AG20443 (cell line): ENCODE data around the gene GAS7.

Source experiments
- DNase-seq: peaks from one replicate; pipeline ENCODE4 v3.0.0; 2012; ENCODE audit warnings: low spot score, mixed read lengths

The GAS7 gene

DNA sequence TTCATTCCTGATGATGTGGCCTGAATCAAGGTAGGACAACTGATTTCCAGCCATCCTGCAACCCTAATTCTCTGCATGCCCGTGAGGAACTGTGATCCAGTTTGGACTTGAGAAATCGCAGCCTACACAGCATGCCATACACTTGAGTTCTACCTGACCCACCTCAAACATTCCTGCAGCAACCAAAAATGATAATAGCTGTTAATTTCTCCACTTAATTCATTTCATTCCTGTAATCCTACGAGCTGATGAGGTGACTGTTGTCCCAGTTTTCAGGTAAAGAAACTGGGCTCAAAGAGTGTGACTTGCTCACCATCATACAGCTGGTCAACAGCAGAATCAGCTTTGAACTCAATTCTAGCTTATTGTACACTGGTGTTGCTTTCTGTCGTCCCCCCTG is 2.2 kb upstream of the GAS7 start:
- no peak for DNase-seq

DNA sequence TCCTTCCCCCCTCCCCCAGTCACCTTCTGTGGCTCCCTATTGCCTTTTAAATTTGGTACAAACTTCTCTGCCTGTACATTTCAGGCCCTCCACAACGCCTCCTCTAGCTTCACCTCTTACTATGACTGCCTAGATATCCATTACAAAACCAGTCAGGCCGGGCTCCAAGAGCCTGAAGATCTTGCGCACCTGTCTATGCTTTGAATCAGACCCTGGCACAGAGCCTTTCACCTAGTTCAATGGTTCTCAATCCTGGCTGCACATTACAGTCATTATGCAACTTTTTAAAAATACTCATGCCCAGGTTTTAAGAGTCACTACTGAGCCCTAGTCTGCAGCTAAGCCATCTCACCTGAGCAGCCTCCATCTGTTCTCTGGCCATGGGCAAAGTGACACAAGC is 1.6 kb upstream of the GAS7 start:
- DNase-seq, result no peak

DNA sequence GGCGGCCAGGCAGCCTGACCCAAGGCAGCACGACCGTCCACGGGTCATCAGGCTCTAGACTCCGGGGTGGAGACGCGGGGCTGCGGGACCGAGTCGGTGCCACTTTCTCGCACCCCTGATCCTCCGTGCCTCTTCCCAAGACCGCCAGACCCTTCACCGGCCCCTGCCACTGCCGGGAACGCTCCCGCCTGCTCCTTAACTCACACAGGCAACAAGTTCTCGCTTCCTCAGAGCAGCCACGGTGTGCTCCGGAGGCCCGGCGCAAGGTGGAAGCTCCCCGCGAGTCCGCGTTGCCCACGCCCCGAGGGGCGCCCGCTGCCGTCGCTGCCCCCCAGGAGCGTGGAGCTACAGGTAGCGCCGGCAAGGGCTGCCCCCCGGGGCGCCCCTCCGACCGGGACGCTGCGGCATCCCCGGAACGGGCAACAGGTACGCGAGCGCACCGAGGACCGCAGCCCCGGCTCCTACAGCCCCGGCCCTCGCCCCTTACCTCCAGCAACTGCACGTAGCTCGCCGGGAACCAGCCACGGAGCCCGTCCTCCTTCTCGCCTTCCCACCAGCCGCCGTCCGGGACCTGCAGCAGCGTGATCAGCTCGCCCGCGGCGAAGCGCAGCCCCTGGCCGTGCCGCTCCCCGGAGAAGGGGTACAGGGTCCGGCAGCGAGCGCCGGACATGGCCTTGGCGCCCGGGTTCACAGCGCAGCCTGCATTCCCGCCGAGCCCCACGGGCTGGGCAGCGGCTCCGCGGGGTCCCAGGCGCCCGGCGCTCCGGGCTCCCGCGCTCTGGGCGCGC is 491 bp downstream of the GAS7 start:
- DNase-seq, result peak; percentile 45

DNA sequence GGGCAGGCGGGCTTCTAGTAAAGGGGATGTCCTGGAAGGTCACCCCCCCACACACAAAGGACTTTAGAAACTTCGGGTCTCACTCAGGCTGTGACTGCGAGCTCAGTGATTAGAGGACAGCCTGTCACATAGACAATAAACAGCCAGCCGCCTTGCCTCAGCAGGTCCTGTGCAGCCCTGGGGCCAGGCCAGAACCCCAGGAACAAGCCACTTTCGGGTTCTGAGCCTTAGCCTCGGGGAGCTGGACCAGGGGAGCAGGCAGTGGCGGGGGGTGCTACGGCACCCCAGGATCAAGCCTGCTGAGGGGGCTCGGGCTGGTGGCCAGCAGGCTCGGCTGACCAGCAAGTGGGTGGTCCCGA is 1.1 kb downstream of the GAS7 start:
- DNase-seq, result no peak

DNA sequence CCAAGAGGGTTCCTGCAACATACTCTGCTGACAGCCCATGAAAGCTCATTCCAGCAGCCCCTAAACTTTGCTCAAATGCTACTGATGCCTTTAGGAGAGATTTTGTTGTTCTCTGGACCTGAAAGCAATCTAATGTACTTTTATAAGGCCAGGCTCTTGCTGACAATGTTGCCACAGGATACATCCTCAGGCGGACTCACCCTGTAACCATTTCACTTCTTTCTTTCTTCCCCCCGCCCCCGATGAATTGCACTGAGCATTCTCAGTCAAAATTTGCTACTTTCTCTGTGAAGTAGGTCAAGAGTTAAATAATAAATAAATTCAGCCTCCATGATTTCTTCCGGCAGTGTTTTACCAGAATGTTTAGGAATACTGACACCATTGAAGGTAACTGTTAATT is 1.5 kb downstream of the GAS7 start:
- no peak for DNase-seq

DNA sequence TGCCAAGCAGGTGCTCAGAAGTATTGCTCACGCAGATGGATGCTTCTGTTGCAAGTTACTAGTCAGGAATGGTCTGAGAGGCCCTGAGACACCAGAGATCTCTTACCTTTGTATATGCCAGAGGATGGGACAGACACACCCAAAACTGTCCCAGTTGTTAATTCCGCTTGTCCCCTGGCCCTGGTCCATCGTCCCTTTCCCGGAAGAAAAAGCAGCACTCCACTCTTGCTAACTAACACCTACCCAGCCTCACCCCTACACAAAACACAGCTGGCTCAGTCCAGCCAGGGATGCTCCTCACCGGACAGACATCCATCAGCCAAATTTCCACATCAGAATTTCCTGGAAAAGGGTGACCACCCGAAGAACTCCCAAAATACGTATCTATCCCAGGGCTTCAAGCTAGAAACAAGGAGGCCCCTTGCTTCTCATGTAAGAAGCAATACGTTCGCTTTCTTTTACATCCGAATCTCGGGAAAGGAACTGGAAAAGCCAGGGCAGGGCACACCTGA is 2.0 kb downstream of the GAS7 start:
- DNase-seq, result no peak

DNA sequence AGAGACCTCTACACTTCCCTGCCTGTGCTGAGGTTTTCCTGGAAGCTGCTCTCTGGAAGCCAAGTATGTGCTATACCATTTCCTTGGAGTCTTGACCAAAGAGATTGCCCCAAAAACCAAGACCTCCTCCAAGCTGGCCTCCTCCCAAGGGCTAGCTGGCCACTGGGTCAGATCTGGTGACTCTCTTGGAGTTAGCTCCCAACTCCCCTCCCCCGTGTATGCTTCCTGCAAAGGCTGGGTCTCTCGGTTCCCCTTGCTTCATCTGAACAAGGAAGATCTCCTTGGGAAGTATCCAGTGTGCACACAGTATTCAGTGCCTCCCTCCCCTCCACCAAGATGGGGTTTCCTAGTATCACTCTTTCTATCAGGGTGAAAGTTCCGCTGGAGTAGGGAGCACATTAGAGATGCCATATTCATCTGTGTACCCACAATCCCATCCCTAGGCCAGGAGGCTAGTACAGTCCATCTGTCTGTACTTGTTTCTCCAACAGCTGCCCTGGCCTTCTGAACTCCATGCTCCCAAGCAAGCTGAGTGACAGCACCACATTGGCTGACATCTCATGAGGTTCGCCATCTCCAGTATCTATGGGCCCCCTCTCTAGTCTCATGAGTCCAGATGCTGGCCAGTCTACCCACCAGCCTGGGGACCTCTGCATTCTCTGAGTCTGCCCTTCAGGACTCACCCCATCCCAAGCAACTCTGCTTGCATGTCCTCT is 3.2 kb downstream of the GAS7 start:
- DNase-seq, result no peak

DNA sequence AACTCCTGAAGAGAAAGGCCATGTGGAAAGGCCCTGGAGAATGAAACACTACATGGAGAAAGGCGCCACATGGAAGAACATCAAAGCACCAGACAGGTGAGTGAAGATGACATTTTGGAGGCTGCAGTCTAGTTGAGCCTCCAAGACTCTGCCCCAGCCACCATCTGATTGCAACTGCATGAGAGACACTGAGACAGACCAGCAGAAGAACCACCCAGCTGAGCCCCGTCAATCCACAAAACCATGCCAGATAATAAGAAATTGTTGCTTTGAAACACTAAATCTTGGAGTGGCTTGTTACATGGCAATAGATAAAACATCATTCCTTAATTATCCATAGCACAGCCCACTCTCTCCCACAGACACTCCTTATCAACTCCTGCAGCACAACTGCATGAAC is 4.8 kb downstream of the GAS7 start:
- DNase-seq, result no peak

DNA sequence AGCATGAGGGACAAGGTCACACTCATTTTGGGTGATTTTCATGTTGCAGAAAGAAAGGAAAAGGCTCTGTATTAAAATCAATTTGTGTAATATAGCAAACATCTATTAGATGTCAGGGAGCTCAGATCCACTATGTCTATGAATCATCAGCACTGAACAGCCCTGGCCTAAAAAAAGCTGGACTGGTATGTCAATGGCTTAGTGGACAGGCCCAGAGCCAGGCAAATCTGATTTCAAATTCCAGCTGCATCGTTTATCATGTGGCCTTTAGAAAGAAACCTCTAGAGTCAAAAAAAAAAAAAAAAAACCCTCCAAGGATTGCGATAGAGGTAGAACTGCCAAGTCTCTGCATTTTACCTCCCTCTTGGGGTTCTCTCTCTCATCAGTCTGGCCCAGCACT is 5.4 kb downstream of the GAS7 start:
- peak; percentile 87 for DNase-seq

DNA sequence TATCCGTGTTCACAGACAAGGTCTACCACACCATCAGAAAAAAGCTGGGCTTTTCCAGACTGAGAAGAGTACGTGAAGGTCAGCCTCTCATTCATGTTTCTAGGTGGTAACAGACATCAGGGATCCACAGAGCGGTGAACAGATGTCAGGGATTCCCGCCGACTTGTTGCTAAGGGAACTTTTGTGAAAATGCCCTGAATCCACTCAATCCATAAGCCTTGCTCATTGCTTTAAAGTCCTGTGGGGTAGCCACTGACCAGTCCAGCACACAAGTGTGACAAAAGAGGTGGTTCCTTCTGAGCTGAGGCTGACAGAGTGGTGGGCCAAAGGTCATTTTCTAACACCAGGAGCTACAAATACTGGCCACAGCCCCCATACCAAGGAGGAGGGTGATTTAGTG is 5.9 kb downstream of the GAS7 start:
- no peak for DNase-seq

DNA sequence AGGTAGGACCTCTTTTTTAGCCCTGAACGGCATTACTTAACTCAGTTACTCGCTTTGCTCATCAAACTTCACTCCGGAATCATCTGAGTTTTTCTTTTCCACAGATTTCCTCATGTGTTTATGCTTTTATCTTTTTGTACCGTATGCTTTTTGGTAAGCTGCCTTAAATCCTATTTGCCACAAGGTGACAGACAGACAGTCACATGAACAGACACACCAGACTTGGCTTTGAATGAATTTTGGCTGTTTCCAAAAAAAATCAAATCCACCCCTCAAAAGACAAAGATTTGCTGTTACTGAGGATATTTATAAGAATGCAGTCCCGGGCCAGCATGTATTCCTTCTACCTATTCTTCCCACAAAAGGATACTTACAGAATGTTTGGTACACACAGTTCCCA is 10.9 kb downstream of the GAS7 start:
- no peak for DNase-seq

DNA sequence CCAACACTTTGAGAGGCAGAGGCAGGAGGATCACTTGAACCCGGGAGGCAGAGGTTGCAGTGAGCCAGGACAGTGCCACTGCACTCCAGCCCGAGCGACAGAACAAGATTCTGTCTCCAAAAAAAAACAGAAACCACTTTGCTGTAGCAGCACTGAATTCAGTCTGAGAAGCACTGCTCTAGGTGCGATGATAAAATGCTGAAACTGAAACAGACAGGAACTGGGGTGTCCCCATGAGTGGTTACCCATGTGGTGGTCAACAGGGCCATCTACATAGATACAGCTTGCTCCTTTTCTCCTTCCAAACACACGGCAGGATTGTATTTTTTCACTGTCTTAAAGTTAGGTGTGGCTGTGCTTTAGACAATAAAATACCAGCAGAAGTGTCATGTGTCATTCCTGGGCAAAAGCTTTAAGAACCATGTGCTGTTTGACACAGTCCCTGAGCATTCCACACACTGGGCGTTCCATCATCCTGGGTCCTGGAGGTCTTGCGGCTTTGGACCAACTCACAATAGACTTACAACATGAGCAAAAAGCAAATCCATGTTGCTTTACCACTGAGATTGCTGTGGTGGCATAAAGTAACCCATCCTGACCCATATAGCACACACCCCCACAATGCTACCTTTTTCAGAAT is 11.5 kb downstream of the GAS7 start:
- DNase-seq, result peak; percentile 61

DNA sequence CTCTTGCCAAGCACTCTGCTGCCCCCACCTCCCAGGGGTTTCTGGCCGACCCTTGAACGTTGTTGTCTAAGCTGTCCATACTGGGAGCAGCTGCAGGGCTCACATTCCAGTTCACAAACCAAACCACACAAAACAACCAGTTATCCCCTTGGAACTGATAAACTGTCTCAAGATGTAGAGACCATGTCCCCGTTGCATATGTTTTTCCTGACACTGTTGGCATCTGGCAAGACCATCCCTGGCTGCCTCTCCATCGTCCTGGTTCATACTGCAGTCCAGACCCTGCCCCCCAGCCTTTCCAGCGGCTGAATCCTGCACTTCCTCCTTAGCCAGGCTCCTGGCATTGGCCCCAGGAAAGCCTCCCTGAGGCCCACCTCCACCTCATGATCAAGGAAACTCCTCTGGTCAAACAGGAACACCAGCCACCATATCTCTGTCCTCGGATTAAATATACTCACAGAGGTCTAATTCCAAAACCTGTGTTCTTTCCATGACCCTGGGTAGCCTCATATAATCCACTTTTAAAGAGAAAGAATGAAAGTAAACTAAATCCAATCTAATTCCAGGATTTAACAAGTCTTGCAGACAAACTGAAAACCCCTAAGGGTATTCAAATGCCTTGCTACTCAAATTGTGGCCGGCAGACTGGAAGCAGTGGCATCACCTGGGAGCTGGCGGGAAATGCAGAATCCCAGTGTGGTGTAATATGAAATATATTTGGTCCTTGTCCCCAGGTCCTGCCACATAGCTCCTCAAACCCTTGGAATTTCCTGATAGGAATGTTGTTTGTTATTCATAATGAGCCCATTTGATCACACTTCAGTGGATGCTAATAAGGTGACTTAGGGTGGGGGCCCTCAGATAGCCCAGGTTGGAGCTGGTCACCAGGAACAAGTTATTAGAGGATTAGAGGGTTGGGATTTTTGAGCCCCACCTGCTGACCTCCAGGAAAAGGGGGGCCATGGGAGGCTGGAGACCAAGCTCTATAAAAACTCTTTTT is 14.2 kb downstream of the GAS7 start:
- no peak for DNase-seq

DNA sequence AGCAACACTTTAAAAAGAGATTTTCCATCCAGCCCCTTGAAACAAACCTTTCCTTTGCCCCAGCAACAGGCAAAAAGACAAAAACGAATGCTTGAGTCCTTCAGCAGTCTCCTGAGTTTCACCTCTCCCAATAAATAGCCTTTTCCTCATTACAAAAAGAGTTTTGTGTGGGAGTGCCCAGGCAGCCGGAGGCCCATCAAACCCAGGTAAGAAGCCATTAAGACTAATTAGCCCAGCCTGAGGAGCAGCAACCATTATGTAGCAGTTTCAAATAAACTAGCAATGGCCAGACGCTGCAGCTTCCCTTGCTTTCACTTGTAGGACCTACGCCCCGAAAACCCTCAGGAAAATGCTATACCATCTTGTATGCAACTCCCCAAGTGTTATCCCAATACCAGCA is 15.6 kb downstream of the GAS7 start:
- no peak for DNase-seq

DNA sequence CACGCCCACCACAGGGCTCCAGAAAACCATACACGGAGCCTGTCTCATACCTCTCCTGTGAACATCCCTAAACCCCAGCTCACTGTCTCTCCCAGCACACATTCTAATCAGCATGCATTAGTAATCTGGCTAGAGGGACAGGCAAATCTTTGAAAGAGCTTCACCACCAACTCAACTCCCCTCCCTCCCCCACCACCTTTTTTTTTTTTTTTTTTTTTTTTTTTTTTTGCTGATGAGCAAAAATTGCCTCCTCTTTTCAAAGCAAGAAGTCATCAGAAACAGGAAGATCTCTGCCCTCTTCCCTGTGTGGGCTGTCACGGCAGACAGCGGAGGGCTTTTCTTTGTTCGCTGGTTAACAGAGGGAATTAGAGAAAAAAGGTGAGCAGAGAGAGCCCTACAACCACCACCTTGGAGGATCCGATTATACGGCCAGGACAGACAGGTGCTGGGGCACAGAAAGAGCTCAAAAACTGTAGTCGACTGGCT is 19.9 kb downstream of the GAS7 start:
- peak; percentile 45 for DNase-seq

DNA sequence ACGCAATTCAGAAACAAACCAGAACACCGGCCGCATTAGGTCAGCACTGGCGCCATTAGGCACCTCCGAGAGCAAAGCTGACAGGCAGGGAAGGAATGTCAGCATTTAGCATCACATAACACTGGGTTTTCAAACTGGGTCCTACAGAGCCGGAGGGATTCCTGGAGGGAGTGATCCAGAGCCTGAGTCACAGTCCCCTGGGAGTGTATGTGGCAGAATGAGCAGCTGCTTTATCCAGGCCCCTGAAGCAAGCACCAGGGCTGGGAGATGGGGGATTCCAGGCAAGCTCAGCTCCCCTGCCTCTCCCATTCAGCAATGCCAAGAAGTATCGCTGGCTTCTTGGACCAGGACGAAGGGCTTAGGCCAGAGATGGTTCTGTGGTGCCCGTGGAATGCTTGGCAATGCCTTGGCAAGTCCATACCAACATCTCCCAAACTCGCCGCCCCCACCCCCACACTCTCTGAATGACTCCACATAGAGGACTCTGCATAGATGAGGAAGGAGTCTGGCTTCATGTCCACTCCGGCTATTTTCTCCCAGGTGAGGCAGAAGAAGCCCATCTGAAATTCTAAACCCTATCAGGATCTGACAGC is 20.4 kb downstream of the GAS7 start:
- DNase-seq, result peak; percentile 83

DNA sequence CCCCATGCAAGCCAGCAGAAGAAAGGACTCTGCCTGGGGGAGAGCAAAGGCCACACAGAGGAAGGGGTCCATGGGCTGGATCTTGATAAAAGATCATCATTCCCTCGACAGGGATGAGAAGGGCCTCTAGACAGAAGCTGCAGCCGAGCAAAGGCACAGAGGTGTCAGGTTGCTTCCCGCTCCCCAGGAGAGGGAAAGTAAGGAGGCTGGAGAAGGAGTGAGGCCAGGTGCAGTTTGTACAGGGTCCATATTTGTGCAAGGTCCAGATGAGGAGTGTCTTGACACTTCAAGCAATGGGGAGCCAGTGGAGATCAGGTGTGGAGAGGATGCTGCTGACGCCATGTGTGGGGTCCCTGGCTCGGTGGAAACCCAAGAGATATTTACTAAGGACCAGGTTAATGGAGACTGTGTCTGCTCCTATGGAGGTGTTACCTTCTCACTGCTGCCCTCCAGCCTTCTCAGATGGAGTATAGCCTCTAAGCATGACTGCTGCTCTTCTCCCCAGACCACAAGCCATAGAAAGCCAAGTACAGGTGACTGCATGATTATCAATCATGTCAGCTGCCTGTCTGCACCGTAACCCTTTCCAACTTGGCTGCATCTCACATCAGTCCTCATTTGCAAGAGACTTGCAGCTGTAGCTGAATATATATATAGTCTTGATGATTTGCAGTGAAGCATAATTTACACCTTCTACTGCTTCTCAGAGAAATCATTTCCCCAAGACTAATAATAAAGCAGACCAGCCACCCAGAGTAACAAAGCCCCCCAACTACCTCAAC is 21.1 kb downstream of the GAS7 start:
- no peak for DNase-seq

DNA sequence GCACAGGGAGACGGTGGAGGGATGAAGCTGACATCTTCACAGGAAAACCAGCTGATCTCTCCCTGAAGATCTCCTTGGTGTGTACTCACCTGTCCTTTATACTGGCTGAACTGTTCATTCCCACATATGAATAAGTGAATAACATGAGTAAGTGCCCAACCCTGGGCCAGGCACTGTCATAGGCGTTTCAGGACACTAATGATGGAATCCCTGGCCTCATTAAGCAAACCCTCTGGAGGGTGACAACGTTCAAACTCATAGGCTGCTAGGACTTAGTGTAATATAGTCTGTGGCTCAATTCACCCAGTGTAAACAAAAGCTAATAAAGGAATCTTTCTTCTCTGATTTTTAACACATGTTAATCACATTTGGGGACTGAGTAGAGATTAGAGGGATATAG is 24.5 kb downstream of the GAS7 start:
- DNase-seq, result no peak

DNA sequence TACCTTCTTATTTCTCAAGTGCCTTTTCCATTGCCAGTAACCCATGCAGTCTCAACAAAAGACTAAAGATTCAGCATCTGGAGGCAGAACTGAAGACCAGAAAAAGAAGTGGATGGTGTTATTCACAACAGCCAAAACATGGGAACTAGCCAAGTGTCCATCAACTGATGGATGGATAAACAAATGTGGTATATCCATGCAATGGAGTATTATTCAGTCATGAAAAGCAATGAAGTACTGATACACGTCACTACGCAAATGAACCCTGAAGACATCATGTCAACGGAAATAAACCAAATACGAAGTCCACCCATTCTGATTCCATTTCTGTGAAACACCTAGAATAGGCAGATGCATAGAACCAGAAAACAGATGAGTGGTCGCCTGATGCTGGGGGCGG is 25.6 kb downstream of the GAS7 start:
- no peak for DNase-seq

DNA sequence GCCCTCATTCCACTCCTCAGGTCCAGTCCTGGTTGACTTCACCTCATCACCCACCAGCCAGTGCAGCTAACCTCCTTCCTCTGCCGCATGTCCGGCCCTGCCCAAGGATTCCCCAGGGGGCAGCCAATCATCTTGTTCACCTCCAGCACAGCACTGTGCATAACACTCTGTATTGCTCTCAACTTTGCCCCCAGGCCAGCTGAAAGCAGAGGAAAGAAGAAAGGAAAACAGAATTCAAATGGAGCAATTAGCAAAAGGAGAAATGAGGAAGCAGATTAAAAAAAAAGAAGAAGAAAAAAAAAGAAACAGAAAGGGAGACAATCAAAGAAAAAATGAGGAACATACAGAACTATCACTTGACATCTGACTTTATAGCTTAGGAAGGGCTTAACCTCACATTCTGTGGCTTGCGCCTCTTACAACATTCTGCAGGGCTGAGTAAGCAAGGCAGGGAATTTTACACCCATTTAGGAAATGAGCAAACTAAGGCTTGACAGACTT is 26.1 kb downstream of the GAS7 start:
- DNase-seq, result peak; percentile 58
